ENCODE measurements around the gene GRAP2.

Gene GRAP2

DNA sequence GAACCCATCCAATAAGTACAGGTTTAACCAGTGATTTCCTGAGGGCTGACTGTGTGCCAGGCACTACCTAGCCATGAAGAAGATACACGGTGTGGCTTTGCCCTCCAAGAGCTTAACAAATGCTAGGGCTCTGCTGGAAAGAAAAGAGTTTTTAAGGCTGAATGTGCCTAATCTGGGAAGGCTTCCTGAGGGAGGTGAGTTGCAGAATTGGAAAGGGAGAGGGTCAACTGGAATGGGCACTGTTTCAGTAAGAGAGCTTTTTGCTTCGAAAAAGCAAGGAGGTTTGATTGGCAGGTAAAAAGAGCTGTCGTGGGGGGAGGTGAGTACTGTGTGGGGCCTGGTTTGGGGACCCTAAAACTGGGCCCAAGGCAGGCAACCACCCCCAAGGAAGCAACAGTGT, 96.5 kb downstream of the GRAP2 start:
- DNase-seq: no peak

DNA sequence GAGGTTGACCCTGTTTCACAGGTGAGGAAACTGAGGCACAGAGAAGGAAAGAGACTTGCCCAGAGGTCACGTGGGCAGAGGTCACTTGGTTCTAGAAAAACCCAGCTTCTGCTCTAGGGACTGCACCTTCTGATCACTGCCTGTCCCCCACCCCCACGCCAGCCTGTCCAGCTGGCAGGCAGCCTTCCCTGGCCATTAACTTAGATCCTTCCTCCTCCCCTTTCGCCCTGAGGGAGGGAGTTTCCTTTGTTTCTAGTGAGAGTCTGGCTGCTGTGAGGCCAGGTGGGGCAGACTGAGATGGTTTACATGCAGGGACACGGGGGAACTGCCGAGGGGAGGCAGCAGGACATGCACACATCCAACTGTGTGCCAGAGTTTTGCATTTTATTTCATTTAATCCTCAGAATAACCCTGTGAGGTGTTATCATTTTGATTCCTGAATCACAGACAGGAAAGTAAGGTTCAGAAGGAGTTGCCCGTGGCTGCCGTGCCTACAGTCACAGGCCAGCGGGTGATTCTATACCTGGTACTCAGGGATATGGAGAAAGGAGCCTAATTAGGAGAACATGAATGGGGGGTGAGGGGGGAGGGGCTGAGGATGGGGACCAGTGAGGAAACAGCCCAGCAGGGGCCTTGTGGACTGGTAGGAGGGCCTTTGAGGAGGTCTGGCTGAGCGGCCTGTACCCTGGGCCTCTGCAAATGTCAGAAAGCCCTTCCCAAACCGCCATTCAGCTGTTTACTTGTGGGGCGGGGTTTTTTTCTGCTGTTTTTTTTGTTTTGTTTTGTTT, 97.2 kb downstream of the GRAP2 start:
- no peak for DNase-seq

DNA sequence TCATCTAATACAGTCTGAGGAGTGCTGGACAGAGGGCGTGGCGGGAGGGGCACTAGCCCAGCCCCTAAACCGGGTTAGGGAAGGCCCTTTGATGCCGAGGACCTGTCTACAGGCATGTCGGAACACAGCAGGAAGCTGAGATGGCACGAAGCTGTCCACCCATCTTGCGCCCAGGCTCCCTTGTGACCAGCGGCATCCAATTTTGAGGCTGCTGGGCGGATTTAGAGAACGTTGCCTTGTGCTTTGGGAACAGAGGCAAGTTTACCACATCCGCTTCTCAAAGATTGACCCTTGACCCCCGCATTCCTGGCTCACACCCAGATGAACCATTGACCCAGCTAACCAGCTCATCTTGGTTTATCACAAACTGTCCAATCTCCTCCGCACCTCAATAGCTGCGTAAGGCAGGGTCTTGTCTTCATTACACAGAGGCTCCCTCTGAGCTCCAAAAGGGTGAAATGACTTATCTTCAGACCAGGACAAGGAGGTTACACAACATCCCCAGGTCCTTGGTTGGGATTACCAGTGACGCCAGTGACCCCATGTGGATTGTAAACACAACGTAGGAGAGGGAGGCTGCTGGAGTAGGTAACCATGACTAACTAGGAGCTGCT, 98.4 kb downstream of the GRAP2 start:
- DNase-seq: no peak

DNA sequence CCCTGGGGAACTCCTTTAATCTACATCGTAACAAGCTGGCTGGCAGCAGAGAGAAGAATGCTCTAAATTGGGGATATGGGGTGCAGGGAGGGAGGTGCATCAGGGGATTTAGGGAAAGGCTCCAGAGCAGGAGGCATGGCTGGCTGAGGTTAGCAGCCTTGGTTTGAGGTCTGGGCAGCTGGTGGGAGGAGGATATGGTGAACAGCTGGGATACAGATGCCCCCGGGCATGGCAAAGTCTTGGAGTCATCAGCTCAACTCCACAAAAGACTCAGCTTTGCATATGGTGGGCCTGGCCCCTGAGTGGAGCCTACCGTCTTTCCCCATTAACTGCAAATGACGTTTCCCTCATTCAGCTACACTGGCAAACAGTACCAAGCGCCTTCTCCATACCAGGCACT, 99.3 kb downstream of the GRAP2 start:
- DNase-seq: no peak

DNA sequence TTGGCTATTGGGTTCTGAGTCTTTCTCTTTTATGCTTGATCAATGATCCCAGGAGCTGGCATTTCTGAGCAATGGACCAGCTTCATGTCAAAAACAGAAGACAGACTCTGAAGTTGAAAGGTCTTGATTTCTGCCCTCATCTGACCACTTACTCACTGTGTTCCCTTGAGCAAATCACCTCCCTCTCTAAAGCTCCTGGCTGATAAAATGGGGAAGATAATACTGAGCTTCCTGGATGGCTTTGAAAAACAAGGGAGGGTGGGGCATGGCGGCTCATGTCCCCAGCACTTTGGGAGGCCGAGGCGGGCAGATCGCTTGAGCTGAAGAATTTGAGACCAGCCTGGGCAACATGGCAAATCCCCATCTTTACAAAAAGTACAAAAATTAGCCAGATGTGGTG, 100.2 kb downstream of the GRAP2 start:
- no peak for DNase-seq

DNA sequence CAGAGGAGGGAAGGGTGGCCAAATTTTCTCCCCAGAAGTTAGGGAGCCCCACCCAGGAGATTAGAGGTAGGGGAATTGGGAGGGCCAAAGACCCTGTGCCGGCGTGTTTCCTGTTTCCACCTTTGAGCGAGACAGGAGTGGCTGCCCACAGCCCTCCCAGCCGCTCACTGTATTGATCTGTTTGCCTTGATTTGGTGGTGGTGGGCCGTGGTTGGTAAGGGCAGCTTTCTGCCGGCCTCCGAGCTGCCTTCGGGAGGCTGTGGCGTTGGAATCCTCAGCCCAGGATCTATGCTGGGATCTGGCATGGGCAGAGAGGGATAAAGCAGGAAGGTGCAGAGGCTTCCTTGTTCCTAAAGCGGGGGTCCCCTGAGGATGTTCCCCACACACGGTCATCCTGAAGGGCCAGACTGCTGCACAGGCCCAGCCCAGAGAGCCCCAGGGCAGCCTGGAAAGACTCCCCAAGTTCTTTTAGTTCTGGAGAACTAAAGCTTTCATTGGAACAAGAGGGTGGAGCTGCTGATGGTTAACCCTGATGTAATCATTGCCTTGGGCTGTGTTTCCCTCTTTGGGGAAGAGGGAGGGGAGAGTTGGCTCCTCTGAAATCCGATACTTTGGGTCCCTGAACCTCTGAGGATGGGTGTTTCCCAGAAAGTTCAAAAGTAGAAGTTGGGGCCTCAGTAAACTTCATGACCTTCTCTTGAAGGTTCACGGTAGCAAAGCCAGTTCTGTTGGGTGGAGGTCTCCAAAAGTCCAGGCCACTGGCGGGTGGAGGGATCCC, 101.1 kb downstream of the GRAP2 start:
- DNase-seq: no peak

DNA sequence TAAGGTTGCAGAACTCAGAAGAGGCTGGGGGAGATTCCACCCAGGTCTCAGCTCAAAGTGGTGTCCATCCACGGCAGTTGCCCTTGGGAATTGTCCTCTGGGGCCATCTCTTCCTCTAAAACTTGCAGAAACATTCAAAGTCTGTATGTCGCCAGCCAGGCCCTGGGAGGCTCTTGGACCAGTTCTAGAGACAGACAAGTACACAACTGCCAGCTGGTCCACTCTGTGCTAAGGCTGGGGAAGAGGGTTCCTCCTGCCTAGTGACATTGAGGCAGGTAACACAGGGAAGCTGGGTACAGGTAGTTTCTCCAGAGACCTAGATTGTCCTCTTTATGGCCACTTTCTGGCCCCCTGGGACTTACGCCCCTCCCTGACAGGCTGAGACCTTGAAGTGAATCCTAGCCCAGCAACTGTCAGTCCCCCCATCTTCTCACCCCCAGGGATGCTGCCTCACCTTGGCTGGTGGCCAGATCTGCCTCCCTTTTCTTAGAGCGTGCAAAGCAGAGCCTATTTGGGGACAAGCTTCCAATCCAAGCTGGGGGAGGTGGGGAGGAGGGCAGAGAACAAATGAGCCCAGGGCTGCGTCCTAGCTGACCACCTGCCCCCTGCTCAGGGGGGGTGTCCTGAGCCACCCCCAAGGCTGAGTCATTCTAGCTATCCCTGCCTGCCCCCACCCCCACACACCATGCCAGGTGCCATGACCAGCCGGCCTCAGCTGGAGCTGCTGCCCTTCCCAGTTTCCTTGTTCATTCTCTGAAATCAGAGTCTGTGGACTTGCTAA, 102.2 kb downstream of the GRAP2 start:
- no peak for DNase-seq

DNA sequence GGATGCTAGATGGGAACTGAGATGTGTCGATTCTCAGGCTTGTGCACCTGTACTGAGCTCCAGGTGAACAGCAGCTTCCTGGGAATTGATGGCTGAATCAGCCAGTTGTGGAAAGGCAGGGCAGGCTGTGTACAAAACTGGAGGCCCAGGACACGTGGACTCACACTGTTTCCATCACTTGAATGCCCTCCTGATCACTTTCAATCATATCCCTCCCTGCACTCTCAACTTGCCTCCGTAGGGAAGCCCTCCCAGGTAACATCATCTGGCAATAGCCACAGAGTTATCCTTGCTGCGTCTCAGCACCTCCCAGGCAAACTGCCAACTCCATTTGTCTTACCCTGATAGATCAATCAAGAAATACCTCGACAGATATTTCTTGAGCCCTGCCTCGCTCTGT, 104.0 kb downstream of the GRAP2 start:
- no peak for DNase-seq

DNA sequence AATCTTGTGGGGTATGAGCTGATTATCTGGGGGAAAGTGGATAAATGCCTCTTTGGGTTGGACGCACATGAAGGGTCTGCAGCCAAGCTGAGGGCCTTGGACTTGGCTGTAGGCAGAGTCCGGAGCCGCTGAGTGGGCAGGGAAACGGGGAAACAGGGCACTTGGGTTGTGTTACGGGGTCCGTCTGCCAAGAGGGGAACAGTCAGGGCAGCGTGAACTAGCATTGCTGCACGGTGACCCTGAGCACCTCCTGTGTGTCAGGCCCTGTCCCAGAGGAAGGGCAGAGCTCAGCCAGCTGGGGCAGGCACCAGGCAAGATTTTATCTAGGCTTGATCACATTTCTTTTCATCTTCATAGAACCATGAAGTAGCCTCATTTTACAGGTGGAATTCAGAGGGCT, 105.8 kb downstream of the GRAP2 start:
- DNase-seq: no peak

DNA sequence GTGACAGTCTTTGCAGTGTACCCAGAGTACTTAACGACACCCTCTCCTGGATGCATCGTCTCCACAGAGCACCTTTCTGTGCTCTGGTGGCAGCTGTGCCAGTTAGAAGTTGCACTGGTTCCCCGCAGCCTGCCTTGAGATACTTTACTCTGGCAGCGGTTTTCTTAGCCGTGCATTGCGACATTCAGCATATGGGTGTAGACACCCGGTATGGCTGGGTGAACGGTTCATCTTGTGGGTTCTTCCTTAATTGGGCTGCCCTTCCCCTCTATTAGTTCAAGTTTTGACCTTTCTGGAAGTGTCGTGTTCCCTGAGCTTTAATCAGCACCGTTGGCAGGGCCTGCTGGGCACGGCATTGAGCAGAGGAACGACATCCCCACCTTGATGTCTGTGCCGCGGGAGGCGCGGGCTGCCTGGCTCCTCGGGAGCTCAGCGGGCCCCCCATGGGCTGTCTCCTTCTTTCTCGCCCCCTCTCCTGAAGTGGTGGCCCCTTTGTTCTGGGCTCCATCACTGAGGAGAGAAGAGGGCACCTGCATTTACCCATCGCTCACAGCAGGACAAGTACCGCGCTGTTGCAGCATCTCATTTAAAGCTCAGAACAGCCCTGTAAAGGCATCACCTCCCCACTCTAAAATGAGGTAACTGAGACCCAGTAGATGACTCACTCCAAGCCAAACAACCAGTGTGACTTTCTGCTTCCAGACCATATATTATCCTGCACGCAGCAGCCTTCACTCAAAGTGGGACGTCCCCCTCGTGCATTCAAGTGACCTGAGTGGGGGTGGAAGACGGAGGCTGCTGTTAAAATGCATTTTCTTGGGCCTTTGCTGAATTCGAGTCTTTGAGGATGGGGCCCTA, 107.2 kb downstream of the GRAP2 start:
- no peak for DNase-seq

DNA sequence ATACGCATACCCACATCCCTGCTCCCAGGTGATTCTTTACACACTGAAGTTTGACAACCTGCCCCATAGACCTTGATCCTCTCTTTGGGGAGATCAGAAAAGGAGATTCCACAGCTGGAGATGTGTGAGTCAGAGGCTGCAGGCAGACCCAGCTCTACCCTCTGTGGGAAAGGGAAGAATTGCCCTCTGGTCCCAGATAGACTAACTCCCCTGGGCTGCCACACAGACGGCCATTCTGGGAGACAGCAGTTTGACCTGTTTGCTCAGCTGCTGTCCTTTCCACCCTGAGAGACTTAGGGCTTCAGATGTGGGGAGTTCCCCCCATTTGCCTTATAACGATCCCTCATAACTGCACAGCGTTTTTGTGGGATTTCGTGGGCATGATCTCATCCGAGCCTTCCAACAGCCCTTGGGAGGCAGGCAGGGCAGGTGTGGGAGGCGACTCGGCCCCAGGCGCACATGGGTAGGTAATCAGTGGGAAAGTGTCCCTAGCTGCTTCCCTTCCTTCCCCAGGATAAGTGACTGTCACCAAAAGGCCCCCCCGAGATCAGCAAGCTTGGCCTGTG, 107.9 kb downstream of the GRAP2 start:
- DNase-seq: no peak

DNA sequence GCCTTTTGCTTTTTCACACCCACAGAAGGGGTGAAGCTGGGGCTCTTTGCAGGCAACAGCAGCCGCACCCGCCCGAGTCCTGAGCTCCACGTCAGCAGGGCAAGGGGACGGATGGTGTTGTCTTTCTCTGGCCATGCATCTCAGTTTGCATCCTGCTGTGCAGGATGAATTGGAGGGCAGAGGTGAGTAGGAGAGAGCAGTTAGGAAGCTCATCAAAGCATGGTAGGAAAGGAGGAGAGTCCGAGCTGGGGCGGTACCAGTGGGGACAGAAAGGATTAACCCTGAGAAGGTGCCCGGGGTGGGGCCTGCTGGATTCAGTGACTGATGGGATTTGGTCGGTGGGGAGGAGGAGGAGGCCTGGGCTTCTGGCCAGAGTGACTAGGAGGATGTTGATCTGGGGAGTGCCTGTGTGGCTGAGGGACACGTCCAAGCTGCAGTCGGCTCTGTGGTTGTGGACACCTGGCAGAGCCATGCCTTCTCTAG, 108.4 kb downstream of the GRAP2 start:
- DNase-seq: no peak

DNA sequence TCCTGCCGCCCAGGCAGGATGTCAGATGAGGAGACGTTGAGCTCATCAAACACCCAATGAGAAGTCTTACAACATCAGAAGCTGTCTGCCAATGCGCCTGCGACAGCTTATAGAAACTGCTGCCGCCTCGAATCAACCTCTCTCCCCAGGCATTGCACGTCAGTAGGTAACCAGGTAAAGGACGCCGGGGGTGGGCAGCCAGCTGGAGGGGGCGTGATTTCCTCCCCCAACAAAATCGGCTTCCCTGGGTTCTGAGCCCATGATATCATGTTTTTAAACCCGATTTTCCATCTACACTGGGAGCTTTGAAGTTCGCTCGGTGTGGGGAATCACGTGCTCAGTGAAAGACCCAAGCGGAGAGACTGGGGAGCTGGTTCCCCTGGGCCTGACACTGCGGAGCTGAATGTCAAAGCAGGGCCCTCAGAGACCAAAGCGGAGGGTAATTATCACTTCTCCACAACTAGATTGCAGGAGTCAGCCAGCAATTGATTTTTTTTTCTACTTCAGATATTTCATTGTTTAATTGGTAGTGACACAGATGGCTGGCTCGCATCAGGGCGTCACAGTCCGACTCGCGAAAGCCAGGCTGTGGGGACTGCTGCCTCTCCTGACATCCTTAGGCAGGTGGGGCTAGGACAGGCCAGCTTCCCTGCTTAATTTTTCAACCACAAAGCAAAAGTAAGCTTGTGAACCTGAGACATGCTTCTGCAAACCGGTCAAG, 109.2 kb downstream of the GRAP2 start:
- DNase-seq: no peak

DNA sequence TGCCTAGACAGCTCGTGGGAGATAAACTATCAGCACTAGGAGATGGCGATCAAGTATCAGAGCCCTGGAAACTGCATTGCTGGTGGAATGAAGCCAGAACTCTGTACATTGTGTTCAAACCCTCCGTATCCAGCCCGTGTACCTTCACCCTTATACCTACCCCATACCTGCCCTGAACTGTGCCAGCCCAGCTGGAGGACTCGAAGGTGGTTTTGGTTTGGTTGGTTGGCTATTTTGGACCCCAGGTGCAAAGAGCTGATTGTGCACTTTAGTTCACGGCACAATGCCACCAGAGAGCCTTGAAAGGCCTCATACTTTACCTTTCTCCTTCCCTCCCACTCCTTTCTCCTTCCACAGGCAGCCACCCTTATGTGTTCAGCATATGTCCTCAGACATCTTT, 109.9 kb downstream of the GRAP2 start:
- no peak for DNase-seq

DNA sequence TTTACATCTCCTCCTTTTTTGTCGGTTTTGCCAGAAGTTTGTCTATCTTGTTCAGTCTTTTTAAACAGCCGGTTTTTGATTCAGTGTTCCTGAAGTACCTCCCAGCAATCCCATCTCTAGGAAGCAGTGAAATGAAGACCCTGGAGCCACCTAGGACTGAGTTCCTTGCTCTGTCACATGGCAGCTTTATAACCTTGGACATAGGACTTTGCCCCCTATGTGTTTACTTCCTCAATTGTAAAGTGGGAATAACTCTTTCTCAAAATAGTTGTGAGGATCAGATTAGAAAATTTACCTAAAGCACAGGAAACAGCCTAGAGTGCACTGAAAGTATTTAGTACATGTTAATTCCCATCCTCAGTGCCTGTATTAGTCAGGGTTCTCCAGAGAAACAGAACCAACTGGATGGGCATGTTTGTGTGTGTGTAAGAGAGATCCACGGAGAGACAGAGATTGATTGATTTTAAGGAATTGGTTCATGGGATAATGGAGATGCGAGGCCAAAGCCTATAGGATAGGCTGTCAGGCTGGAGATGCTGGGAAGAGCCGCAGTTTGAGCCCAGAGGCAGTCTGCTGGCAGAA, 113.9 kb downstream of the GRAP2 start:
- DNase-seq: no peak

DNA sequence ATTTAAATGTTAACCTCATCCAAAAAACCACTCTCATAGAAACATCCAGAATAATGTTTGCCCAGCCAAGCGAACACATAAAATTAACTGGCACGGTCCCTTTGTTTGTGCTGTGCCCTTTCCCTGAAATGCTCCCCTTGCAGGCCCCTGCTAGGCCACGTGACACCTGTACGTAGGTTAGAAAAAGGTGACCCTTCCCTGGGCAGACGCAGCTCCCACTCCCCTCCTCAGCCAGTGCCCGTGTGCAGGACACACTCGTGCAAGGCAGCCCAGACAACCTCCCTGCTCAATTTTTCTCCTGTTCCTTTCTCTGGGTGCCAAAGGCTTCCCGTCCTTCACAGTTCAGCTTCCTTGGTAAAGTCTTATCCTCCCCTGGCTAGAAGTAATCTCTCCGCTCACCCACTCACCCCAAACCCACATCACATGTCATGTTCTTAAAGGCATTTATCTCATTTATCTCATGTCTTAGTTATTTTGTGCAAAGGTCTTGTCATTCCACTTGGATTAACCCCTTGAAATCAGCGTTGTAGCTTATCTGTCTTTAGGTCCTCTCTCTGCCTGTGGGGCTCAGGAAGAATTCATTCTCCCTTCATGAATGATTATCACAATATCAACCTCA, 114.6 kb downstream of the GRAP2 start:
- no peak for DNase-seq

DNA sequence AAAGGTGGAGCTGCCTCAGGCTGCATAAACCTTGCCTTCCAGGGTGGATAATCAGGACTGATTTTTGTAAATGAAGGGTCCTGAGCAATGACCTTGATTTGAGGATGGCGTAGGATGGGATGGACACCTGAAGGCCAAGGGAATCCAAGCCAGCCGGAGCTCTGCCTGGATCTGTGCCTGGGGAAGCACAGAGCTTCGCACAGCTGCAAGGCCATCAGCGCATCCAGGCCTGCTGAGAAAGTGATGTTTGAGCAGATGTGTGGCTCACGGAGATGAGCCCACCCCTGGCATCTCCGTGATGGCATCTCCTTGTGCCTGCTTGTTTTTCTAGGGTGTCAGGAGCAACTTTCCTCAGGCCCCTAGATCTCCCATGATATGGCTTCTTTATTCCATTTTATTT, 117.2 kb downstream of the GRAP2 start:
- DNase-seq: no peak

DNA sequence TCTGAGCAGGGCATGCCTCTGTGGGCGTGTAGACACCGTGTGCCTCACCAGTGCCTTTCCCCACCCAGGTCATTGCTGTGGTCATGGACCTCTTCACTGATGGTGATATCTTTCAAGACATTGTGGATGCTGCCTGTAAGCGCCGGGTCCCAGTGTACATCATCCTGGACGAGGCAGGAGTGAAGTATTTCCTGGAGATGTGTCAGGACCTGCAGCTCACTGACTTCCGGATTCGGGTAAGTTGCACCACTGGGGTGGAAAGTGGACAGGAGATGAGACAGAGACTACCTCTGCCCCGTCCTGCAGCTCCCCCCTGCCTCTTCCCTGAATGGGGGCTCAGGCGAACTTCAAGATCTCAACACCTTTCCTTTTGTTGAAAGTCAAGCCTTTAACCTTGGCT, 118.2 kb downstream of the GRAP2 start:
- no peak for DNase-seq

DNA sequence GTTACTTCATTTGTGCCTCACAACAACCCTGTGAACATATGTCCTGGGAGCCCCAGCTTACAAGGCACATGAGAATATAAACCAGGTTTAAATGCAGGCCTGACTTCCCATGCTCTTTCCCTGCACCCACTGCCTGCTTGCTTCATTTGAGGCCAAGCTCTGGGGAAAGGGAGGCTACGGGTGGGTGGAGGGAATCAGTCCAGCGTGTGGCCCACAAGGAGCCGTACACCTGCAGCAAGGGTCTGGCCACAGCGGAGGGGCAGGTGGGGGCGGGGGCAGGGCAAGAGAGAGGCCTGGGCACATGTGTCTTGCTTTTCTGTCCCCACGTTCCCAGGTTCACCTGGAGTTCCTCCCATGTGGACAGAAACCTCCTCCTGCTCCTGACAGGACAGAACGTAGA, 120.1 kb downstream of the GRAP2 start:
- no peak for DNase-seq

DNA sequence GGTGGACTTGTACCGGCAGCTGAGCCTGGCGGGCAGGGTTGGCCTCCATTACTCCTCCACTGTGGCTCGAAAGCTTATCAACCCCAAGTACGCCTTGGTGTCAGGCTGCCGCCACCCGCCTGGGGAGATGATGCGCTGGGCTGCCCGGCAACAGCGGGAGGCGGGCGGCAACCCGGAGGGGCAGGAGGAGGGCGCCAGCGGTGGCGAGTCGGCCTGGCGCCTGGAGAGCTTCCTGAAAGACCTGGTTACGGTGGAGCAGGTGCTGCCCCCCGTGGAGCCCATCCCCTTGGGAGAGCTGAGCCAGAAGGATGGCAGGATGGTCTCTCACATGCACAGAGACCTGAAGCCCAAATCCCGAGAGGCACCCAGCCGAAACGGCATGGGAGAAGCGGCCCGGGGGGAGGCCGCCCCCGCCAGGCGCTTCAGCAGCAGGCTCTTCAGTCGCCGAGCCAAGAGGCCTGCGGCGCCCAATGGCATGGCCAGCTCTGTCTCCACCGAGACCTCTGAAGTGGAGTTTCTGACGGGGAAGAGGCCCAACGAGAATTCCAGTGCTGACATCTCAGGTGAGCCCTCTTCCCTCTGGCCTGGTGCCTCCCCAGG, 120.6 kb downstream of the GRAP2 start:
- DNase-seq: no peak
